Lower leg skin (tissue), 4 donors: ENCODE results near the gene GNB5. TPM values are rescaled to one million over a fixed set of nuclear protein-coding genes. Genes with fewer than 3 reads are reported as not detected.

Experiments
- DNase-seq, 2 donors: peaks; one replicate each; pipeline ENCODE4 v3.0.0-alpha.2; 2019; ENCODE audit warnings: low spot score in 2 of 2
- H3K4me3 ChIP-seq: fragments of 200-600 bp; sonication (generic); 2 replicates; pipeline ENCODE4 v1.5.1; 2017; ENCODE audit warnings: mild to moderate bottlenecking, low read depth; ENCODE audit not compliant: poor library complexity, severe bottlenecking
- CTCF ChIP-seq, 3 donors: fragments of 450-650 bp; IDR thresholded peaks; one replicate each; pipeline ENCODE4 v1.5.1; 2016; ENCODE audit warnings: antibody characterized with exemption in 3 of 3, mild to moderate bottlenecking in 3 of 3, moderate library complexity in 2 of 3
- POLR2A ChIP-seq, 2 donors: fragments of 450-650 bp; IDR thresholded peaks; one replicate each; pipeline ENCODE4 v1.6.1; 2016 to 2017; ENCODE audit warnings: antibody characterized with exemption in 2 of 2, mild to moderate bottlenecking in 1 of 2, moderate library complexity in 1 of 2
- WGBS, 2 donors: methylation state at CpG; one replicate each; pipeline ENCODE4 v1.1.5; 2018; 5-methylcytosine and 5-hydroxymethylcytosine counted together
- intact Hi-C: fragments of 100-400 bp; cut with DNase I; formaldehyde crosslinking; loops from one replicate; pipeline ENCODE4 v1.15.0; 2023; ENCODE audit warnings: low total_unique reads
- total RNA-seq, 4 donors: library from RNA; depleted of rRNA; stranded (reverse); fragments of >200 nt; gene quantifications; one replicate each; pipeline ENCODE4 v1.1.0, GENCODE V29; 2016

Gene GNB5
- total RNA-seq, 4 donors from 2014 or later, result 15.7 to 30.7 (median 21.9) TPM

GRCh38 chr15:52186651-52187486, 4.3 kb downstream of the GNB5 start:
- intact Hi-C loops, result no loop called here
- WGBS, 2 donors, result 78 to 82% methylated on average over 11 of the region's 11 CpGs
- TF ChIP-seq CTCF (IDR thresholded peaks at IDR 0.05) (no peak), POLR2A (IDR thresholded peaks at IDR 0.05) (no peak)
- DNase-seq, result no peak
- H3K4me3 ChIP-seq, result no peak overlapping the region

- 89 to 94% methylated on average over 7 of the region's 7 CpGs for WGBS, 2 donors
- intact Hi-C loops, result no loop called here
- no peak overlapping the region for H3K4me3 ChIP-seq
- DNase-seq, result no peak
- no peak for TF ChIP-seq POLR2A (IDR thresholded peaks at IDR 0.05)
- TF ChIP-seq CTCF (IDR thresholded peaks at IDR 0.05), result no peak
These were observed 6.0 kb downstream of the GNB5 start for GRCh38 chr15:52185151-52185561.

- 61 to 63% methylated on average over 5 of the region's 5 CpGs for WGBS, 2 donors
- no peak for TF ChIP-seq POLR2A (IDR thresholded peaks at IDR 0.05)
- TF ChIP-seq CTCF (IDR thresholded peaks at IDR 0.05), result no peak
- intact Hi-C loops, result no loop called here
- no peak overlapping the region for H3K4me3 ChIP-seq
- no peak for DNase-seq
These were observed 6.5 kb downstream of the GNB5 start for GRCh38 chr15:52184721-52185120.

GRCh38 chr15:52183562-52184173, 7.5 kb downstream of the GNB5 start:
- intact Hi-C loops, result no loop called here
- TF ChIP-seq CTCF (IDR thresholded peaks at IDR 0.05) (no peak), POLR2A (IDR thresholded peaks at IDR 0.05) (no peak)
- 51 to 58% methylated on average over 2 of the region's 2 CpGs for WGBS, 2 donors

GRCh38 chr15:52181938-52182780, 9.0 kb downstream of the GNB5 start:
- DNase-seq, result peak in 1 of 2 donors; percentile 50
- WGBS, 2 donors, result 85 to 88% methylated on average over 6 of the region's 6 CpGs
- TF ChIP-seq POLR2A (IDR thresholded peaks at IDR 0.05) (no peak), CTCF (IDR thresholded peaks at IDR 0.05) (no peak)
- no peak overlapping the region for H3K4me3 ChIP-seq
- intact Hi-C loops, result no loop called here

More at GRCh38 chr15:52183562-52184173, 7.5 kb downstream of the GNB5 start:
- H3K4me3 ChIP-seq, result no peak overlapping the region
- DNase-seq, result peak in 1 of 2 donors; percentile 54
